HG03196 (cell line): ENCODE results near the gene ARL15.
"Not testable (repeated sequence)": the region's sequence is repeated elsewhere in the genome, so short reads cannot be mapped to it uniquely, and the experiment has no call there.

Source experiments
- ATAC-seq: cut with Tn5 transposase; IDR thresholded peaks from one replicate; pipeline ENCODE4 v1.9.1; 2021; ENCODE audit not compliant: unreplicated experiment

The ARL15 gene

GRCh38 chr5:54103871-54104270, 206.5 kb downstream of the ARL15 start:
- no peak for ATAC-seq

DNA sequence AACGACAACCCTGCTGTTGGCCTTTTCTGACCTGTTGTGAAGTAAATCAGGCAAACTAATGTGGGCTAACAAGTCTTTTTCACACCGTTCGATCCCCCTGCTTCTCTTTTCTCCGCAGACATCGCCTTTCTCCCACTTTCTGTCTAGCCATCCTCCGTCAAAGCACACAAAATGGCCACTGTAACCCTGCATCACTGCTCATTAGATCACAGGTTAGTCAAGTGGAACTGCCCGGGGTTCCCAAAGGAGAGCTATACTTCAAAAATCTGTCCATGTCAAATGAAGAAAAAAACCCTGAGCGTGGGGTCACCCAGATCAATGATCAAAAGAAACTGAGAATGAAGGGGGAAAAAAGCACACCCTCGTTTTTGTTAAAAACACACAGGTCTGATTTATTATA, 212.1 kb downstream of the ARL15 start:
- no peak for ATAC-seq

- no peak for ATAC-seq
Measured at GRCh38 chr5:54095969-54096368, 214.4 kb downstream of the ARL15 start.

GRCh38 chr5:54094706-54095105, 215.7 kb downstream of the ARL15 start:
- ATAC-seq: no peak

- no peak for ATAC-seq
Measured at GRCh38 chr5:54093861-54094260, 216.5 kb downstream of the ARL15 start.

- no peak for ATAC-seq
Measured at GRCh38 chr5:54093081-54093492, 217.3 kb downstream of the ARL15 start.

GRCh38 chr5:54091307-54092130, 218.9 kb downstream of the ARL15 start:
- ATAC-seq: no peak

DNA sequence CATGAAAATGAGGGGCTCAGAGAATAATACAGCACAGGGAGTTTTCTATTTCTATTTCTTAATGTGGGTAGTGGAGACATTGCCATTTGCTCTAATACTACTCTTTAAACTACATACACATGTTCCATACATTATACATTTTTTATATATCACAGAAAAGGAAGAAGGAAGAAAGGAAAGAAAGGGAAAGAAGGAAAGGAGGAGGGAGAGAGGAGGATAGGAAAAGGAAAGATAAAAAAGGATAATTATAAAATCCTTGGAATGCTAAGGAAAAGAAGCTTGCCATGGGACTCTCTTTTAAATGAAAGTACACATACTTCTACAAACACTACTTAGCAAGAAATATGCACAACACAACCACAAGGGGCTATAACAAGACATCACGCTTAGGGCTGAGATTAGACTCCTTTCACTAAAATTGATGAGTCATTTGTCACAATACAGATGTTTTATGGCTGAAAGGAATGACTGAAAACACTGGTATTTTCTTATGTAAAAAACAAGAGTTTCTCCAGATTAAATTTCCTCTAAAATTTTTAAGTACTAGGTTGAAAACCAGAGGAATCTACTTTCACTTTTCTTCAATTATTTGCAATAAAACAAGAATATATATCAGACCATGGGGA, 219.8 kb downstream of the ARL15 start:
- ATAC-seq: no peak

DNA sequence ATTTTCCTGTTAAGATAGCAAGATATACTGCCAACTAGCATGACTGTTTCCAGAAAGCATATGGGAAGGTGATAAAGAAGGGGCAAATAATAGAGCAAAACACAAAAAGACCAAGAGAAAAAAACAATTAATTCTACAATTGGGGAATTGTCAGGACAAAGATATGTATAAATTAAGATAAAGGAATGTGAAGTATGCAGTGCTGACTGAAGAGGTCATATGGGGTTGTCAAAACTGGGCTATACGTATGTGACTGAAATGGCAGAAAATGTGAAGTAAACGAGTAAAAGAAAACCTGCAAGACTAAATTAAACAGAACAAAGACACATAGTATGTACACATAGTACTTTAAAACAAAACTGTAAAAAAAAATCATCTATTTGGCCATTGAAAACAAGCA, 222.3 kb downstream of the ARL15 start:
- ATAC-seq: no peak

- no peak for ATAC-seq
Measured at GRCh38 chr5:54087436-54087835, 222.9 kb downstream of the ARL15 start.

GRCh38 chr5:54086191-54086590, 224.2 kb downstream of the ARL15 start:
- ATAC-seq: no peak

- no peak for ATAC-seq
Measured at GRCh38 chr5:54084696-54085095, 225.7 kb downstream of the ARL15 start.

DNA sequence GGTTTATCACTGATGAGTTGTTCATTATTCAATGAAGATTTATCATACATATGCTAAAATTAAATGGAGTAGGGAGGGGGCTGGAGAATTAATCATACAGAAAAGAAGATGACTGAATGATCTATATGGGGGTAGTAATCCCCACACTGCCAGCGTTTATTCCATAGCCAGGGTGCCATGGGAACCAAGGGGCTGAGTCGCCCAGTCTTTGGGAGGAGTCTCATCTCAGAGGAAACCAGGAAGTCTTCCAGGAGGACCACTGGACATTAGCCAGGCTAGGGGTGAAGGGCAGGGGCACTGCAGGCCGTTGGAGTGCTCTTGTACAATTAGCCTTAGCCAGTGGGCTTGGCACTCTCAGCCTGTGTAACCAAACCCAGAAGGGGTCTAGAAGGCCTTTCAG, 226.5 kb downstream of the ARL15 start:
- no peak for ATAC-seq

DNA sequence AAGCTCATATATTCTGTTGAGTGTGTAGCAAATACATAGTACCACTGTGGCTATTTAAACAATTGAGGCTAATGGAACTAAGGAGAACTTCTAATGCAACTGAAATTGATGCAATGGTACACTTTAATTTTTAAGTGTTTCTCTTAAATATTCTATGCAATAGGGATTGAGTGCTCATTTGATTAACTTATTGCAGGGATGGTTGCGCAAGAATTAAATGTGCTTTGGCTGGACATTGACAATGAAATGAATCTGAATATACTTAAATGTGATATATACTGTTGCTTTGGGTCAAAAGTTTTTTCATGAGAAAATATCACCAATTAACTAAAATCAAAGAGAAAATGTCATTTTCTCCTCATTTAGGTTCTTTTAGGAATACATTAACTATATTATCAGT, 227.1 kb downstream of the ARL15 start:
- ATAC-seq: no peak

GRCh38 chr5:54081415-54081814, 229.0 kb downstream of the ARL15 start:
- no peak for ATAC-seq

GRCh38 chr5:54080831-54081230, 229.5 kb downstream of the ARL15 start:
- no peak for ATAC-seq

DNA sequence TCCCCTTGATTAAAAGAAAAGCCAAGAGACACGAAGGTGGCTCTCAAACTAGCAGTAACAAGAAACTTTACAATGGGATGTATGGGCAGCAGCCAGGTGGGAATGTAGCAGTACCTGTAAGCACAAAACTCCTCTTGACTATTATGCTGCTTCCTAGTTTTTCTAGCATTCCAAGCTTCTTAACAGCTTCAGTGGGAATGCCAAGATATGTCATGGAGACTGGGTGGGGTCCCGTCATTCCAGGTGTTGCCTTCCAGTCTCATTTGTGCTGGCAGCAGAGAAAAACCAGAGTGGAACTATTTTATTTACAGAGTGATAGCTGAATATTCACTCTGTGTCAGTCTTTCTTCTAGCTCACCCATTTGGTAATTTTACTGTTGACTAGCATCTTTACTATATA, 236.6 kb downstream of the ARL15 start:
- ATAC-seq: no peak

DNA sequence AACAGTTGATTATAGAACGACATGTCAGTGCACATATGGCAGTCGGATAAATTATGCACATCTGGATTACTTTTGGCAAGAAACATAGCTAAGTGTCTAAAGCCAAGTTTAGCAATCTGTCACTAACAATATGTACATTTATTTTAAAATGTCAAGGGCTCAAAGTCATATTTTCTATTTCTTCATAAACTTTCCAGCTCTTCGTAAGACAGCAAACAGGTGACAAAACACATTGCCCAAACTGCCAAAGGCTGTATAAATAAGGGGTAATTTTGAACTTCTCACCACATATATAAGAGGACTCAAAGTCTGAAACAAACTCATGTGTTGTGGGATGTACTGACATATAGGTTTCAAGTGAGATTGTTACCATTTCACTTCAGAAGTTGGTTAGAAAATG, 237.2 kb downstream of the ARL15 start:
- ATAC-seq: no peak

DNA sequence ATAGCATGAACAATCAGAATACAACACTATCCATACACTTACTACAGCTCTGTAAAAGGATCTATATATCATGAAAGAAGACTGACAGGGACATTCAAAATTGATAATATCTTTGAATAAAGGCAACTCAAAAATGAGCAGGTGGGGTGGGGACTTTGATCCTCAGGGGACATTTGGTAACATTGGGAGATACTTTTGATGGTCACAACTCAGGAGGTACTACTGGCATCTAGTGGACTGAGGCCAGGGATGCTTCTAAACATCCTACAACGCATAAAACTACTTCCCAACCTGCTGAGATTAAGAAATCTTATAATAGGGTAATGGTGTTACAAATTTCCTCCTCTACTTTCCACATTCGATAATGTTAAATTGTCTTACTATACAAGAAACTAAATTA, 243.9 kb downstream of the ARL15 start:
- no peak for ATAC-seq

GRCh38 chr5:54063817-54064216, 246.6 kb downstream of the ARL15 start:
- no peak for ATAC-seq

DNA sequence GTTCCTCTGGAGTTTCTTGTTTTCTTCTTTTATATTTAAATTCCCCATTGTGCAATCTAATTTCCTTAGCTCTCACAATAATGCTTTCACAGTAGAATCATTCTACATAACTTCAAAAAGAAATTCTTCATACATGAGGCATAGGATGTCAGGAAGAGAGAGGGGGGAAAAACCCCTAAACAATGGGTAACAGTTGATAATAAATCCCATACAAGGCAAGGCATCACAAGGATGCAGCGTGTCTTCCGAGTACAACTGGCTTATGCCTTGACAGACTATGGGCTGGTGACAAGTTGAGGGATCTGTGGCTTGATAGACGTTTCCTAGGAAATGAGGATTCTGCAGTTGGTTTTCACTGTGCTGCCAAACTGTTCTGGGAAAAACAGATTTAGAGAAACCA, 247.4 kb downstream of the ARL15 start:
- ATAC-seq: no peak

DNA sequence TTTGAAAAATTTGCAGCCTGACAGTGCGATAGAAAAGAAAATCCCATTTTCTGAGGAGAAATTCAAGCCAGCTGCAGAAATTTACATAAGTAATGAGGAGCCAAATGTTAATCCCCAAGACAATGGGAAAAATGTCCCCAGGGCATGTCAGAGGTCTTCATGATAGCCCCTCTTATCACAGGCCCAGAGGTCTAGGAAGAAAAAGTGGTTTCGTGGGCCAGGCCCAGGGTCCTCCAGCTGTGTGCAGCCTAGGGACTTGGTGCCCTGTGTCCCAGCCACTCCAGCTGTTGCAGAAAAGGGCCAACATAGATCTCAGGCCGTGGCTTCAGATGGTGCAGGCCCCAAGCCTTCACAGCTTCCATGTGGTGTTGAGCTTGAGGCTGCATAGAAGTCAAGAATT, 249.5 kb downstream of the ARL15 start:
- ATAC-seq: not testable (repeated sequence)

GRCh38 chr5:54049963-54050362, 260.4 kb downstream of the ARL15 start:
- no peak for ATAC-seq
